Transverse colon (tissue), 3 donors: ENCODE results near the gene EMILIN1.

ENCODE experiments used
- CTCF ChIP-seq, 5 experiments: fragments of 200-600 bp in 3 of 5; fragments of 450-650 bp in 2 of 5; sonication (generic) in 3 of 5; IDR thresholded peaks; 1 replicate in 2 of 5; 2 replicates in 3 of 5; pipeline ENCODE4 v1.5.1; 2016 to 2017; ENCODE audit warnings: antibody characterized with exemption in 5 of 5, inconsistent platforms in 3 of 5, mild to moderate bottlenecking in 2 of 5, moderate library complexity in 1 of 5
- EP300 ChIP-seq: sonication (generic); formaldehyde crosslinking; IDR thresholded peaks from one replicate; pipeline ENCODE4 v1.6.1; 2017; ENCODE audit warnings: antibody characterized with exemption, low read depth
- POLR2A ChIP-seq: fragments of 450-650 bp; IDR thresholded peaks from one replicate; pipeline ENCODE4 v1.6.1; 2016; ENCODE audit warnings: antibody characterized with exemption, mild to moderate bottlenecking, moderate library complexity

GRCh38 chr2:27087823-27088410 lies 9.5 kb downstream of the EMILIN1 start:
- TF ChIP-seq POLR2A (no peak), CTCF (IDR thresholded peaks at IDR 0.05) (no peak), EP300 (no peak)
